Caco-2 (cell line): ENCODE results near the gene FCHSD2. TPM values are rescaled to one million over a fixed set of nuclear protein-coding genes. Genes with fewer than 3 reads are reported as not detected.

Experiments
- BruUV-seq: library from RNA; stranded (reverse); fragments of 400-500 nt; replicated peaks from 2 replicates; lab custom pipeline; 2021; lab: Mats Ljungman, UMichigan
- CTCF ChIA-PET: fragments of 300-600 bp; sonication (Branson Sonifier 250); formaldehyde crosslinking; loops from one replicate; lab custom pipeline; 2022; ENCODE audit warnings: antibody characterized with exemption; lab: Charles Lee
- POLR2A ChIA-PET: fragments of 300-600 bp; sonication (Branson Sonifier 250); formaldehyde crosslinking; loops from one replicate; lab custom pipeline; 2022; ENCODE audit warnings: antibody characterized with exemption; lab: Charles Lee
- DNase-seq, 2 experiments: peaks; one replicate each; pipeline versions ENCODE4 v3.0.0 to v3.0.0-alpha.2; 2020 to 2022
- H3K27me3 ChIP-seq: replicated peaks from 2 replicates; pipeline ENCODE4 v1.6.0; 2011; ENCODE audit warnings: low read length; ENCODE audit not compliant: control insufficient read depth, insufficient read depth
- H3K36me3 ChIP-seq: 2 replicates; pipeline ENCODE4 v1.5.1; 2011; ENCODE audit warnings: low read length; ENCODE audit not compliant: control insufficient read depth, insufficient read depth
- H3K4me1 ChIP-seq: fragments of 250-450 bp; sonication (Bioruptor Pico); 2 replicates; pipeline ENCODE4 v1.5.1; 2020; ENCODE audit warnings: mild to moderate bottlenecking
- H3K4me3 ChIP-seq: 2 replicates; pipeline ENCODE4 v1.5.1; 2011; ENCODE audit warnings: low read depth, mild to moderate bottlenecking, control low read depth, low read length
- H3K9me3 ChIP-seq: fragments of 250-450 bp; sonication (Bioruptor Pico); 2 replicates; pipeline ENCODE4 v1.5.1; 2020; ENCODE audit warnings: mild to moderate bottlenecking, moderate library complexity
- H3K27ac Mint-ChIP-seq: one replicate; pipeline ENCODE4 v1.8.0; 2022; ENCODE audit warnings: mixed read lengths; ENCODE audit not compliant: unreplicated experiment
- H3K27me3 Mint-ChIP-seq: one replicate; pipeline ENCODE4 v1.8.0; 2022; ENCODE audit warnings: mixed read lengths; ENCODE audit not compliant: insufficient read depth, unreplicated experiment
- H3K36me3 Mint-ChIP-seq: one replicate; pipeline ENCODE4 v1.8.0; 2022; ENCODE audit warnings: mild to moderate bottlenecking, mixed read lengths; ENCODE audit not compliant: insufficient read depth, unreplicated experiment
- H3K4me1 Mint-ChIP-seq: one replicate; pipeline ENCODE4 v1.8.0; 2022; ENCODE audit warnings: low read depth, mixed read lengths; ENCODE audit not compliant: unreplicated experiment
- H3K4me3 Mint-ChIP-seq: one replicate; pipeline ENCODE4 v1.8.0; 2022; ENCODE audit warnings: mild to moderate bottlenecking, moderate library complexity, mixed read lengths; ENCODE audit not compliant: unreplicated experiment
- H3K9me3 Mint-ChIP-seq: one replicate; pipeline ENCODE4 v1.8.0; 2022; ENCODE audit warnings: mixed read lengths; ENCODE audit not compliant: unreplicated experiment
- CTCF ChIP-seq, 2 experiments: fragments of 200-600 bp in 1 of 2; IDR thresholded peaks; 1 replicate in 1 of 2; 2 replicates in 1 of 2; pipeline versions ENCODE4 v1.5.1 to v1.8.0; 2011 to 2022; ENCODE audit warnings: antibody characterized with exemption in 1 of 2, control low read depth in 1 of 2, inconsistent platforms in 1 of 2, low read depth in 1 of 2, low read length in 1 of 2, mild to moderate bottlenecking in 1 of 2, moderate library complexity in 1 of 2; ENCODE audit not compliant: insufficient read depth in 1 of 2, severe bottlenecking in 1 of 2, unreplicated experiment in 1 of 2
- intact Hi-C: fragments of 100-400 bp; cut with micrococcal nuclease; formaldehyde crosslinking; loops from one replicate; pipeline ENCODE4 v1.10.0; 2022; ENCODE audit not compliant: unreplicated experiment
- total RNA-seq: library from RNA; stranded (reverse); gene quantifications from 2 replicates; pipeline ENCODE4 v1.2.3, GENCODE V29; 2022

FCHSD2 gene
- total RNA-seq, 1 experiment from 2014 or later, result 32.7 TPM

DNA sequence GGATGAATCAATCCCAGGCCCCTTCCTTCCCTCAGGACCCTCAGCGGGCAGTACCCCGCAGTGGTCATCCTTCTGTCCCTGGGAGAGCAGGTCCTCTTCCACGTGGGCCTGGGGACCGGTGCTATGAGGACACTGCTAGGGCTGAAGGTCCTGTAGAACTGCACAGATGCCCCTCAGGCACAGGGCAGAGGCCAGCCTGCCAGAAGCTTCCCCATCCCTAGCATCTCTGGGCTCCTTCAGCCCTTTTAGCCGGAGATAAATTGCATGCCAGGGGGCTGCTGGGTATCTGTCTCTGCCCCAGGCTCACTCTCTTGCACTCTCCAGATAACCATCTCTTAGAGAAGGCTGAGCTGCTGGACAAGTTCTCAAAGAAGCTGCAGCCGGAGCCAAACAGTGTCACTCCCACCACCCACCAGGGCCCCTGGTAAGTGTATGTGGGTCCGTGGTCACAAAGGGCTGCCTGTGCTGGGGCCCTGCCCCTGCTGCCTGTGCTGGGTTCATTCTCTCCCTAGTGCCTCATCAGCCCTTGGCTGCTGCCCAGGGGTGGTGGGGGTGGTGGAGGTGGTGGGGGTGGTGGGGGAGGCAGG, 325.6 kb downstream of the FCHSD2 start:
- Histone ChIP-seq H3K4me3 (no peak overlapping the region), H3K4me1 (no peaks in the 10 kb centered on the region; the same call in 1 of the 2 replicates), H3K27me3 (no peaks in the 10 kb centered on the region), H3K36me3 (no peaks in the 10 kb centered on the region; the same call in none of the 2 replicates), H3K9me3 (no peaks in the 10 kb centered on the region)
- peaks cover 38% of the 10 kb centered on the region for H3K36me3 Mint-ChIP-seq
- intact Hi-C loops, result no loop called here
- H3K9me3 Mint-ChIP-seq, result no peaks in the 10 kb centered on the region
- ChIA-PET POLR2A (interaction anchor here (0.6 kb wide), 1 partner anchor 338 kb away, joined by 3 read pairs; no protein-coding TSS in a partner anchor), CTCF (interaction anchor here (1.2 kb wide), 1 partner anchor 91 kb away, joined by 4 read pairs; no protein-coding TSS in a partner anchor)
- no peaks in the 10 kb centered on the region for H3K27me3 Mint-ChIP-seq
- no peak overlapping the region for H3K4me3 Mint-ChIP-seq
- peaks cover 23% of the 10 kb centered on the region for H3K4me1 Mint-ChIP-seq
- TF ChIP-seq CTCF (IDR thresholded peaks at IDR 0.05; ENCODE audit: insufficient read depth in 1 of 2, low read depth in 1 of 2, low read length in 1 of 2, severe bottlenecking in 1 of 2, unreplicated experiment in 1 of 2), result no peak
- H3K27ac Mint-ChIP-seq, result no peak overlapping the region
- DNase-seq, result no peak
- no TSS peak for BruUV-seq

DNA sequence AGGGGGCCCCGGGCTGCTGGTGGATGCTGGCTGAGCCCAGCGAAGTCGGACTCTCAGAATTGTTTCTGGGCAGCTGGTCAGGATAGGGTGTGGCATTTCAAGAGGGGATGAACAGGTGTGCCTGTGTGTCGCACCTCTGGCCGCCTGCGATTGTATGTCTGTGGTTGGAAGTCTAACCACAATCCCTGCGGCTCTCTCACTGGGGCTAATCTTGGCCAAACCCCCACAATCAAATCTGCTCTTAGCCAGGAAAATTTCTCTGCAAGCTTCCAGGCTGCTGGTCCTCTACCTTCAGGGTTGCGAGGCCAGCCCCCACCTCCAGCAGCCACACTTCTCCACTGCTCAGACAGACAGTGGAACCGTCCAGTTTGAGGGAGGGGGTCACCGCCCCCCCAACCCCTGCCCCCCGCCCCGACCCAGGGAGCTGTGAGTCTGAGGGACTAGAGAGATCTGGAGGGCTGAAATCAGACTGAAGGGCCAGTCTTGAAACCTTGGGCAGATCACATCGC, 327.0 kb downstream of the FCHSD2 start:
- CTCF ChIA-PET, result interaction anchor here (1.2 kb wide), 1 partner anchor 90 kb away, joined by 4 read pairs; no protein-coding TSS in a partner anchor

More for the DNA sequence above, 327.0 kb downstream of the FCHSD2 start:
- Mint-ChIP-seq H3K27me3 (no peaks in the 10 kb centered on the region), H3K36me3 (peaks cover 41% of the 10 kb centered on the region), H3K4me3 (peak overlapping the region; percentile 98), H3K27ac (peak overlapping the region; percentile 97), H3K9me3 (no peaks in the 10 kb centered on the region), H3K4me1 (peaks cover 29% of the 10 kb centered on the region)
- Histone ChIP-seq H3K9me3 (no peaks in the 10 kb centered on the region), H3K27me3 (no peaks in the 10 kb centered on the region), H3K4me3 (peak overlapping the region; percentile 88), H3K4me1 (no peaks in the 10 kb centered on the region; the same call in 1 of the 2 replicates), H3K36me3 (no peaks in the 10 kb centered on the region; the same call in none of the 2 replicates)
- intact Hi-C loops, result no loop called here
- BruUV-seq, result no TSS peak
- DNase-seq, result peak in 1 of 2 experiments; percentile 45
- TF ChIP-seq CTCF (IDR thresholded peaks at IDR 0.05; ENCODE audit: insufficient read depth in 1 of 2, low read depth in 1 of 2, low read length in 1 of 2, severe bottlenecking in 1 of 2, unreplicated experiment in 1 of 2), result no peak
- POLR2A ChIA-PET, result no interaction called here
